ENCODE results near the gene CRYBG3. TPM values are rescaled to one million over a fixed set of nuclear protein-coding genes. Genes with fewer than 3 reads are reported as not detected.

Gene CRYBG3
- total RNA-seq, 1 experiment from 2014 or later, result 5.9 TPM

- no peak overlapping the region for H3K56ac ChIP-seq (ENCODE audit: insufficient read length, low read depth, low read length)
- H3K23me2 ChIP-seq (ENCODE audit: insufficient read length, low read depth, low read length, poor library complexity, severe bottlenecking), result no peaks in the 10 kb centered on the region
- H2AFZ ChIP-seq (ENCODE audit: low read length), result no peak overlapping the region
- H4K5ac ChIP-seq (ENCODE audit: insufficient read length, low read depth, low read length), result no peak overlapping the region
- H3K79me1 ChIP-seq (ENCODE audit: insufficient read depth, low read depth, low read length, poor library complexity, severe bottlenecking), result peaks cover 2% of the 10 kb centered on the region
- H3K4me1 ChIP-seq (ENCODE audit: insufficient read depth, low read length), result no peaks in the 10 kb centered on the region
- H3K4me2 ChIP-seq (ENCODE audit: insufficient read depth, insufficient read length, low read length), result no peak overlapping the region
- H4K20me1 ChIP-seq (ENCODE audit: control insufficient read depth, insufficient read depth, insufficient read length), result no peaks in the 10 kb centered on the region
- Mint-ChIP-seq H3K4me1 (no peaks in the 10 kb centered on the region), H3K4me3 (no peak overlapping the region), H3K9me3 (peaks cover 0 to 3% of the 10 kb centered on the region in 2 experiments; a peak in 2 of 5 replicates), H3K36me3 (ENCODE audit: insufficient read depth in 1 of 3, low read depth in 3 of 3) (peaks cover 0 to 5% (median 0%) of the 10 kb centered on the region in 3 experiments; a peak in 2 of 7 replicates), H3K27me3 (ENCODE audit: low read depth) (no peaks in the 10 kb centered on the region), H3K27ac (no peak overlapping the region)
- no peaks in the 10 kb centered on the region for H3K79me2 ChIP-seq (ENCODE audit: insufficient read depth, low read length)
- no peak overlapping the region for H2BK12ac ChIP-seq (ENCODE audit: insufficient read length, low read depth, low read length)
- H3K23ac ChIP-seq (ENCODE audit: insufficient read length, low read depth, low read length), result no peak overlapping the region
- H3K9me3 ChIP-seq (ENCODE audit: control insufficient read depth, low read depth, low read length), result no peaks in the 10 kb centered on the region
- H3K27ac ChIP-seq (ENCODE audit: insufficient read length, low read depth, low read length), result no peak overlapping the region
- no peak for TF ChIP-seq CTCF (conservative IDR thresholded peaks at IDR 0.05)
- H2AK5ac ChIP-seq (ENCODE audit: insufficient read length, low read length), result no peak overlapping the region
- H3T11ph ChIP-seq (ENCODE audit: low read length), result no peak overlapping the region
- H4K91ac ChIP-seq (ENCODE audit: insufficient read length, low read depth, low read length), result no peak overlapping the region
- WGBS (ENCODE audit: extremely low coverage, insufficient read length, low lambda C conversion rate), result no CpG with 5 or more reads among the region's 2 CpGs
- no peak overlapping the region for H3K18ac ChIP-seq (ENCODE audit: insufficient read length, low read depth, low read length)
- no peaks in the 10 kb centered on the region for H3K27me3 ChIP-seq (ENCODE audit: insufficient read depth, low read length)
- DNase-seq, result no peak
- no peak overlapping the region for H2BK15ac ChIP-seq (ENCODE audit: low read depth, low read length)
- no peak overlapping the region for H2BK5ac ChIP-seq (ENCODE audit: insufficient read length, low read length)
- no peak overlapping the region for H2BK20ac ChIP-seq (ENCODE audit: low read depth, low read length, poor library complexity, severe bottlenecking)
- no peak overlapping the region for H3K14ac ChIP-seq (ENCODE audit: insufficient read depth, low read length)
- no peak overlapping the region for H3K4ac ChIP-seq (ENCODE audit: low read depth, low read length)
- no peak overlapping the region for H3K9ac ChIP-seq (ENCODE audit: extremely low read depth, insufficient read length, low read length)
- no peak overlapping the region for H4K8ac ChIP-seq (replicated peaks; ENCODE audit: insufficient read length, low read depth, low read length)
- no peak overlapping the region for H2BK120ac ChIP-seq (ENCODE audit: low read depth, low read length, poor library complexity, severe bottlenecking)
These were observed 8.8 kb downstream of the CRYBG3 start for GRCh38 chr3:97830638-97831037.

All from H9 (cell line).